Endothelial cell of umbilical vein (primary cell): ENCODE measurements around the gene TOR1AIP1.

Source experiments
- CTCF ChIP-seq, 2 donors: IDR thresholded peaks; 1 replicate in 1 of 2; 2 replicates in 1 of 2; pipeline ENCODE4 v1.5.1; 2011; ENCODE audit warnings: low read length in 2 of 2, mild to moderate bottlenecking in 2 of 2, moderate library complexity in 2 of 2, control low read depth in 1 of 2, inconsistent platforms in 1 of 2, low read depth in 1 of 2; ENCODE audit not compliant: insufficient read depth in 1 of 2; ENCODE audit errors: extremely low read depth in 1 of 2
- EZH2 ChIP-seq: IDR thresholded peaks from 2 replicates; pipeline ENCODE4 v1.6.1; 2012; ENCODE audit warnings: borderline replicate concordance, low read depth, mild to moderate bottlenecking, moderate library complexity, low read length, inconsistent platforms; ENCODE audit not compliant: severe bottlenecking
- FOS ChIP-seq: IDR thresholded peaks from 2 replicates; pipeline ENCODE4 v1.6.1; 2011; ENCODE audit warnings: mild to moderate bottlenecking, low read length, moderate library complexity, borderline replicate concordance; ENCODE audit not compliant: insufficient read depth
- JUN ChIP-seq: IDR thresholded peaks from 2 replicates; pipeline ENCODE4 v1.6.1; 2011; ENCODE audit warnings: borderline replicate concordance, low read depth; ENCODE audit not compliant: insufficient read length, insufficient read depth
- MYC ChIP-seq: IDR thresholded peaks from one replicate; pipeline ENCODE4 v1.6.1; 2011; ENCODE audit warnings: mild to moderate bottlenecking, low read depth, low read length
- POLR2A ChIP-seq: IDR thresholded peaks from 2 replicates; pipeline ENCODE4 v1.6.1; 2012; ENCODE audit warnings: low read depth, mild to moderate bottlenecking, control low read depth, low read length
- POLR2AphosphoS5 ChIP-seq: IDR thresholded peaks from 2 replicates; pipeline ENCODE4 v1.6.1; 2012; ENCODE audit warnings: low read depth, mild to moderate bottlenecking, control low read depth, low read length, moderate library complexity; ENCODE audit not compliant: insufficient read depth

GRCh38 chr1:179860652-179861051 is 21.4 kb upstream of the TOR1AIP1 start:
- no peak for TF ChIP-seq POLR2A
- no peak for TF ChIP-seq CTCF (IDR thresholded peaks at IDR 0.05; ENCODE audit: extremely low read depth in 1 of 2, insufficient read depth in 1 of 2, low read depth in 1 of 2, low read length in 2 of 2)
- no peak for TF ChIP-seq EZH2
- no peak for TF ChIP-seq POLR2AphosphoS5
- TF ChIP-seq MYC: no peak
- no peak for TF ChIP-seq JUN
- no peak for TF ChIP-seq FOS
